Amniotic stem cell (primary cell): ENCODE results near the gene DLGAP5.

Experiments
- DNase-seq: peaks from one replicate; lab custom pipeline; 2025; lab: John Stamatoyannopoulos, UW

DLGAP5 gene

DNA sequence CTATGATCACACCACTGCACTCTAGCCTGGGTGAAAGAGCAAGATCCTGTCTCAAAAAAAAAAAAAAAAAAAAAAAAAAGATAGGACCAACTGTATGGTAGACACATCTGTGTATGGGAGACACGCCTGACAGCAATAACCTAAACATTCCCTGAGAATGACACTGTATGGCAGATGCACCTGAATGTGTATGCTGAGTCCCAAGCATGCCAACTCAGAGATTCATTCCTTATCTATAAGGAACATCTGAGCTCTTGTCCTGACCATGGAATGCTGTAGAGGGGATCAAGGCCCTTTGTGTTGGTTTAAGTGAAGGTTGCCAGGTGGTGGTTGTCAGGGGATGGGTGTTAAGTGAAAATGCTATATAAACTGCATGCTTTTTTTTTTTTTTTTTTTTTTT, 81.5 kb downstream of the DLGAP5 start:
- no peak for DNase-seq

DNA sequence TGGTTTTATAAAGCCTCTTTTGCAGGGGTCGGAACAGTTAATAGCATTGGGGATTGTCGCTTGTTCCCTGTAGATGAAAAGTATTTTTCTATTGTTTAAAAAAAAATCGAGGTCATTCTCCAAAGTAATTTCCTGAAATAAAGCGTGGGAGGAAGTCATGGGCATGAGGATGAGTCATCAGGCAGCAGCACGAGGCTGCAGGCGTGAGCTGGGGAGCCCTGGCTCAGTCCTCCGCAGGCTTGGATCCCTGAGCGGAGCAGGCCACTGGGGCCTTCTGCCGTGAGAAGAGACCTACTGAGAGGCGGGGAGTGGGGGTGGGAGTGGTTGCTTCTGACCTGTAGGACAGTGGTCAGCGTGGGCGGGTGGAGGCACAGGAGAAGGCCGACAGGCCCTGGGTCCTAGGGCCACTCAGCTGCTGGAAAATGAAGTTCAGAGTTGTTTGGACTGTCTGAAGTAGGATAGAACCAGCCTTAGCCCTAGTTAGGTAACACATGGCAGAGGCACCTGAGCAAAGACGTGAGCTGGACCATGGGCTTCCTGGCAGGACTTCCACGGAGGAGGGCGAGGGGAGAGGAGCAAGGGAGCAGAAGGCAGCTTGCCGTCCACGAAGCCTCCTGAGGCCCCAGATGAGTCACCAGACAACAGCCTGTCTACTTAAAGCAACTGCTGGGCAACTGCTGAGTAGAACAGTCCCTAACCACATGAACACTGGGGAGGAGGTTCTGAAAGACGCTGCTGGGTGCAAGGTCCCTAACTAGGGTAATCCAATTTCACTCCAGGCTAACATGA, 83.4 kb downstream of the DLGAP5 start:
- peak; percentile 97 for DNase-seq

DNA sequence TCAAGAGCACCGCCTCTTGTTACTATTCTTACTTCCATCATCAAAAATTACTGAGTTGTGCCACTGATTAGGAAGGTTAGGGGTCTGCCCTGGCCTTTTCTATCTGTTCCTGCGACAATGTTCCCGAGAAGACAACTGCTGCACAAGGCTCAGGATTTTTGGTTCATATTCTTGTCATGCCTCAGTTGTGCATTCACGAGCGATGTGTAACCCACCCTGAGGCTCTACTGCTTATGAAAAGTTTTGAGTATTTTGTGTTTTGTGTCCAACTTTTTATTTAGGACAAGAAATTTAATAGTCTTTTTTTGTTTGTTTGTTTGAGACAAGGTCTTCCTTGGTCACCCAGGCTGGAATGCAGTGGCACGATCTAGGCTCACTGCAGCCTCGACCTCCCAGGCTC, 85.4 kb downstream of the DLGAP5 start:
- no peak for DNase-seq

DNA sequence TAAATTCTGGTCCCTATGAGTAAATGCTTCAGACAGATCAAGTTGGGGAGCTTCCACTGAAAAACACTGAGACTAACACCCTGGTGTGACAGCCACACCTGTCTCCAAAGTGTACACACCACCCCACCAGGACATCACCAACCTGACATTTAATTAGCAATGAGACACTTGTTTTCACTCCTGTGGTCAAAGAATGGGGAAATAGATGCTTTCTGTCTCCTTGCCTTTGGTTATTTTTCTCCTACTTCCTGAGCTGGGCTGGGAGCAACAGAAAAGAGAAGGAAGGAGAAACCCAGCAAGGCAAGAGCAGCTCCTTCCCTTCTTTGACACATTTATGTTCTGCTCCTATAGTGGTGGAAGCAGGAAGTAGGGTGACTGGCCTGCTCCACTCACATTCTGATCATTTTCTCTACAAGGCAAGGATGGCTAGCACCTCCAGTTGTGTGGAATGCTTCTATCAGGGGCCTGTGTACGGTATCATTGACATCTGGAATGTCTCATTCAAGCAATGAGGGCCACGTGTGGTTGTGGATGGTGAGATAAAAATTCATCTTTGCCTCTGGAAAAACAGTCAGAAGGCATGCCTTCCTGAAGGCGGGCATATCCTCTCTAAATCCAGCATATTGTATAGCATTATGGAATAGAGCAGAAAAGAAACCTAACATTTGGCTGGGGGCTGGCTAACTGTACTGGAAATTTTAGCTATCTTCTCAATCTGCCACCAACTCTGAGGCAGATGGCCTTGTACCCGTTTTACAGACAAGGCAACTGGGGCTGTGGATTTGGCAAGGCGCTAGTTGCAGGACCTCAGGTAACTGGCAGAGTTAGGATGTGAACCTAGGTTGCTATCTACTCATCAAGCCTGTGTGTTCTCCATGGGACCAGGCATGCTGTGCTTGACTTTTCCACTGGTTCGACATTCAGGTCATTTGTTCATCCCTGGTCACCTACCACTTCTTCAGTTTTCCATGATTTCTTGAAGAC, 87.1 kb downstream of the DLGAP5 start:
- DNase-seq: no peak

DNA sequence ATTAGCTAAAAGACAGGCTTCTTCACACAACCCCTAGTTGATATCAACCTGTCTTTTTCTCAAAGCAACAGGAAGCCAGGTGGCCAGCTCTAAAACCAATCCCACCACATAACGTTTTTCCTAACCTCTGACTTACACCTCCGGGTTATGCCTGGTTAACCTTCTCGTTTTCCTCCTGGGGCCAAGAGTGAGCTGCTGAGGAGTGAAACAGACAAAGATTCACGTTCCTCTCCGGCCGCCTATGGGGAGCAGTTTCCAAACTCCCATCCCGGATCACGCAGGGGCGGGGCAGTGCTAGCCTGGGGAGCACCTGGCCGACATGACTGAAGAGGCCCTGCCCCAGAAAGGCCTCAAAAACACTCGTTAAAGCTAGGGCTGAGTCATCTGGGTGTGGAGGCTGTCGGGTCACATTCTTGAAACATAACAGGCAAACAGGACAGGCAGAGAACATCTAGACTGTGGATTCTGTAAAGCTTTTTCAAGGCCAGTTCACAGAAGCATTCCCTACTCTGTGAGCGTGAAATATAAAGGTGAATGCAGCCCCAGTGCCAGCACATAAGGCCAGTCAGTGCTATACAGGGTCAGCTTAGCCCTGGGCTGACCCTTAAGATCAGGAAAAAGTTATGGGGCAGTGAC, 88.3 kb downstream of the DLGAP5 start:
- DNase-seq: peak; percentile 57

DNA sequence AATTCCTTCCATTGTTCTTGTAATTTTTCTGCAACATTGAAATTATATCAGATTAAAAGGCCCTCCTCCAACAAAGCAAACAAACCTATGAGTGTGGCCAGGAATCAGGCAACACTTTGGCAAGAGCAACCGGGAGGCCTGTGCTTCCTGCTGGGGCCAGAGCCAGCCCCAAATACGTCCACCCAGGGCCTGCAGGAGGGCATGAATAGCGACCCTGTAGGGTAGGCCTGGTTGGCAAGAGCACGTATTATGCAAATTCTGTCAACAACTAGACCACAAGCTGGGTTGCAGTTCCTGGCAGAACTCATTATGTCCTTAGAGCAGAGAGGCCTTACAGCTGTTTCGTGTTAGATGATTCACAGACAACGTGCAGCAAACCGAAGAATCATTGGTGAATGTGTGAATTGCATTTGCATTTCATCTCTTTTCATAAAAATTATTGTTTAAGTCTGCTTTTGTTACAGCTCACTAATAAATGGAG, 89.2 kb downstream of the DLGAP5 start:
- DNase-seq: peak; percentile 90

DNA sequence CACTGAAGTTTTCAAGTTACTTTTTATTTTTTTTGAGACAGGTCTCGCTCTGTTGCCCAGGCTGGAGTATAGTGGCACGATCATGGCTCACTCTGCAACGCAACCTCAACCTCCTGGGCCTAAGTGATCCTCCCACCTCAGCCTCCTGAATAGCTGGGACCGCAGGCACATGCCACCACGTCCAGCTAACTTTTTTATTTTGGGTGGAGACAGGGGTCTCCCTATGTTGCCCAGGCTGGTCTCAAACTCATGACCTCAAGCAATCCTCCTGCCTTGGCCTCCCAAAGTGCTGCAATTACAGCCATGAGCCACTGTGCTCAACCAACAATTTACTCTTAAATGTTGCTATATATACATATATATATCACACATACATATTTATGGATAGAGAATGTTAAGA, 89.7 kb downstream of the DLGAP5 start:
- DNase-seq: no peak

DNA sequence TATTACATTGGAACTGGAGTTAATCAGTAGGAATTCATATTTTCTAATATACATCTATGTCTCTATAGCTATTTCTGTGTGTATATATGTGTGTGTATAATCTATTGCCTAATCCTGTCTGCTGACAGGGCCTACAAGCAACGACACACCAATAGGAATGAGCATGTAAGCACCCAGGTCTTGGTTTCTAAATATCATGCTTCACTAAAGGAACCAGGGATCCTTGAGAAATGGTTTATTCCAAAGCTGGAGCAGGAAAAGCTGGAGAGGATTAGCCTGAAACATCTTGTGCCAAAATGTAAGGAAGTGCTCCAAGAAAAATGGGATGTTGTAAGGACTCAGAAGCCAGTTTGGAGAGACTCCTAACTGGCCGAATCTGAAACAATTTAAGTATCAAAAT, 91.6 kb downstream of the DLGAP5 start:
- DNase-seq: no peak

DNA sequence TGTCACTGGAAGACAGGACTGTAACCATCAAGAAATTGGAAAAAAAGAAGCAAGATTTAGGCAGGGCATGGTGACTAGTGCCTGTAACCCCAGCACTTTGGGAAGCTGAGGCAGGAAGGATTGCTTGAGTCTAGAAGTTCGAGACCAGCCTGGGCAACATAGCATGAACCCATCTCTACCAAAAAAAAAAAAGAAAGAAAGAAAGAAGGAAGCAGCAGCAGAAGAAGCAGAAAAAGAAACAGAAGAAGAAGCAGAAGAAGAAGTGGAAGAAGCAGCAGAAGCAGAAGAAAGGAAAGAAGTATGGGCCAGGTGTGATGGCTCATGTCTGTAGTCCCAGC, 92.9 kb downstream of the DLGAP5 start:
- no peak for DNase-seq
